NB4 (cell line): ENCODE measurements around the gene B4GALT5.

Experiments used
- CTCF ChIP-seq: IDR thresholded peaks from one replicate; pipeline ENCODE4 v1.5.1; 2012; ENCODE audit warnings: low read depth, low read length
- MYC ChIP-seq: IDR thresholded peaks from 2 replicates; pipeline ENCODE4 v1.6.1; 2011; ENCODE audit warnings: low read depth, low read length
- POLR2A ChIP-seq: IDR thresholded peaks from 2 replicates; pipeline ENCODE4 v1.6.1; 2011; ENCODE audit warnings: mild to moderate bottlenecking; ENCODE audit not compliant: insufficient read length; ENCODE audit errors: extremely low read depth

DNA sequence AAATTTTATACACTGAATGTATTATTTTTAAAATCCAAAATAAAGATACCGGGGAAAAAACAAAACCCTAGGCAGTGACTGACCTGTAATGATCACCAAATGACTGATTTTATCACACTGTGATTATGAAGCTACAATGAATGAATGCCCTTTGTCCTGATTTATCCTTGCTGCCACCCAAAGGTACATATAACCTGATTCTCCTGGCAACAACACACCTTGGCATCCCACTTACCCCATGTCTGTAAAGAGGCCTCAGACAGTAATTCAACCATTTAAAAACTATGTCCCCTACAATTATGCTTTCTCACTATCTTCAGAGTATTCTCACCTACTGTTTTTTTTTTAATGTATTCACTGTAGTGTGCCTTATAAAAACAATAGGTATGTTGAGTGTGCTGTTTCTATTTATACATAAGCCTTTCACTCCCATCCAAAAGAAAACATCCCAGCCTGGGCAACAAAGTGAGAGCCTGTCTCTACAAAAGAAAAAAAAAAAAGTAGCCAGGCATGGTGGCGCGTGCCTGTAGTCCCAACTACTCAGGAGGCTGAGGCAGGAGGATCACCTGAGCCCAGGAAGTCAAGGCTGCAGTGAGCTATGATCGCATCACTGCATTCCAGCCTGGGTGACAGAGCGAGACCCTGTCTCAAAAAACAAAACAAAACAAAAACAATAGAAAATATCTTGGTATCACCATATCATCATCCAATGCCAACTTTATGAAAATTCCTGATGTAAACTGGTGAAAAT lies 21.7 kb downstream of the B4GALT5 start:
- TF ChIP-seq CTCF (no peak), POLR2A (no peak), MYC (no peak)
